MM.1S (cell line): ENCODE measurements around the gene ZSCAN5A.
"Not testable (repeated sequence)": the region's sequence is repeated elsewhere in the genome, so short reads cannot be mapped to it uniquely, and the experiment has no call there.

Experiments used
- EZH2 ChIP-seq: fragments of 300-600 bp; sonication (generic); optimal IDR thresholded peaks from 2 replicates; pipeline ENCODE3; 2017; ENCODE audit warnings: low read depth, mild to moderate bottlenecking, antibody characterized with exemption, low read length, mixed read lengths
- EZH2phosphoT487 ChIP-seq: fragments of 300-600 bp; sonication (generic); IDR thresholded peaks from 2 replicates; pipeline ENCODE4 v1.6.1; 2018; ENCODE audit warnings: antibody characterized with exemption, low read length
- TF ChIP-seq, protein P1 (sequence below): fragments of 300-600 bp; sonication (generic); IDR thresholded peaks from 2 replicates; pipeline ENCODE4 v1.5.1; 2016; ENCODE audit warnings: antibody characterized with exemption, low read length, mixed read lengths

DNA sequence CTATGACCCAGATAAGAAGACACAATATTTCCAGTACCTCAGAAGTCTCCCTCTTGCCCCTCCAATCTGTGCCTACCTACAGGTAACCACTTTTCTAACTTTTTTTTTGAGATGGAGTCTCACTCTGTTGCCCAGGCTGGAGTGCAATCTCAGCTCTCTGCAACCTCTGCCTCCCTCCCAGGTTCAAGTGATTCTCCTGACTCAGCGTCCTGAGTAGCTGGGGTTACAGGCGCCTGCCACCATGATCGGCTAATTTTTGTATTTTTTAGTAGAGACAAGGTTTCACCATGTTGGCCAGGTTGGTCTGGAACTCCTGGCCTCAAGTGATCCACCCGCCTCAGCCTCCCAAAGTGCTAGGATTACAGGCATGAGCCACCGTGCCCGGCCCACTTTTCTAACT, 52.7 kb downstream of the ZSCAN5A start:
- TF ChIP-seq EZH2, EZH2phosphoT487: not testable (repeated sequence)
- TF ChIP-seq, protein P1, sequence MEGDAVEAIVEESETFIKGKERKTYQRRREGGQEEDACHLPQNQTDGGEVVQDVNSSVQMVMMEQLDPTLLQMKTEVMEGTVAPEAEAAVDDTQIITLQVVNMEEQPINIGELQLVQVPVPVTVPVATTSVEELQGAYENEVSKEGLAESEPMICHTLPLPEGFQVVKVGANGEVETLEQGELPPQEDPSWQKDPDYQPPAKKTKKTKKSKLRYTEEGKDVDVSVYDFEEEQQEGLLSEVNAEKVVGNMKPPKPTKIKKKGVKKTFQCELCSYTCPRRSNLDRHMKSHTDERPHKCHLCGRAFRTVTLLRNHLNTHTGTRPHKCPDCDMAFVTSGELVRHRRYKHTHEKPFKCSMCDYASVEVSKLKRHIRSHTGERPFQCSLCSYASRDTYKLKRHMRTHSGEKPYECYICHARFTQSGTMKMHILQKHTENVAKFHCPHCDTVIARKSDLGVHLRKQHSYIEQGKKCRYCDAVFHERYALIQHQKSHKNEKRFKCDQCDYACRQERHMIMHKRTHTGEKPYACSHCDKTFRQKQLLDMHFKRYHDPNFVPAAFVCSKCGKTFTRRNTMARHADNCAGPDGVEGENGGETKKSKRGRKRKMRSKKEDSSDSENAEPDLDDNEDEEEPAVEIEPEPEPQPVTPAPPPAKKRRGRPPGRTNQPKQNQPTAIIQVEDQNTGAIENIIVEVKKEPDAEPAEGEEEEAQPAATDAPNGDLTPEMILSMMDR, result not testable (repeated sequence)
